ENCODE measurements around the gene EOLA2. TPM values are rescaled to one million over a fixed set of nuclear protein-coding genes. Genes with fewer than 3 reads are reported as not detected.

EOLA2 gene
- 35.0 TPM for polyA plus RNA-seq (2013, experiment 1 of 2)
- polyA plus RNA-seq (2013, experiment 2 of 2), result 30.8 TPM

DNA sequence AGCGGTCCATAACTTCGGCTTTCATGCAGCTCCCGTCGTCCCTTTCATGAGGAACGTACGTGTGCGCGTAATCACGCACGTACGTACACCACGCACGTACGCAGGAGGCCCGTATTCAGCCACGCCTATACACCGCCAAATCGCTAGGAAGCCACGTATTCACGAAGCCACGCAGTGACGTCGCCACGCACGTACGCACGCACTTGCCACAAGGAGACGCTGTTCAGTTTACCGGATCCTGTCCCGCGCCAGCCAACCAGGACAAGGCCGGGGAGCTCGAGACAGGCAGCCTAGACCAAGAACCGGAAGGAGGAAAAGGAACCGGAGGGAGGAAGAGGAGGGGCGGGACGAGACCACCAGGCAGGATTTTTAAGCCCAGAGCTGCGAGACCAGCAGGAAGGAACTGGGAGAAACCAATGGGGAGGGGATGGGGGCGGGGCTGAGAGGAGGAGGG lies at the start of gene EOLA2:
TSS of gene EOLA2 (minus strand) at position 65 of the 454 bp plus-strand sequence. CDS start 4,617 bp downstream, outside the sequence.
- Histone ChIP-seq H3K4me1 (ENCODE audit: control insufficient read depth, insufficient read depth, low read length, poor library complexity, severe bottlenecking) (no peaks in the 10 kb centered on the region), H3K27ac (ENCODE audit: low read depth, low read length, severe bottlenecking) (peak within 1 kb of the TSS; percentile 97), H3K4me3 (ENCODE audit: extremely low read depth, insufficient read depth, low read length, poor library complexity, severe bottlenecking) (peak within 1 kb of the TSS; percentile 62), H3K9me3 (ENCODE audit: control insufficient read depth, low read length) (no peaks in the 10 kb centered on the region), H3K36me3 (ENCODE audit: control insufficient read depth, insufficient read depth, low read length) (no peaks in the 10 kb centered on the region)
- WGBS, 2 experiments (ENCODE audit: insufficient coverage in 2 of 2), result 0% methylated on average over 11 to 23 of the region's 39 CpGs

DNA sequence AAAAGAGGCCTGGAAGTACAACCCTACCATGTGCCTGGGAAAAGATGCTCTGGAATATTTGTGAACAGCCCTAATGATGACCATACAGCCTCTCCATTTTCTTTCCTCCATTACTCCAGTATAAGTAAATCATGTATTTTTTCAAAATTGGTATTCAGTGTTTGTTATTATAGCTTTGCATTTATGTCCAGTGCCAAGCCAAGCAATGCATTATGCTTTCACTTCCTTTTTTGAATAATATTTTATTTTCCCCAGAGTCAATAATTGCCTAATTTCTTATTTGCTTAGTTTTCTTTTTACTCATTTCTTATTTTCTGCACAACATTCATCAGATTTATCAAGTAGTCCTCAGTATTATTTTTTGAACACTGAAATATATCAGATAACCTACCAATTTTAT lies 49.3 kb upstream of the EOLA2 start:
- Histone ChIP-seq H3K4me1 (ENCODE audit: control insufficient read depth, insufficient read depth, low read length, poor library complexity, severe bottlenecking) (no peaks in the 10 kb centered on the region), H3K9me3 (ENCODE audit: control insufficient read depth, low read length) (no peaks in the 10 kb centered on the region), H3K4me3 (ENCODE audit: extremely low read depth, insufficient read depth, low read length, poor library complexity, severe bottlenecking) (no peak overlapping the region), H3K27ac (ENCODE audit: low read depth, low read length, severe bottlenecking) (no peak overlapping the region), H3K36me3 (ENCODE audit: control insufficient read depth, insufficient read depth, low read length) (no peaks in the 10 kb centered on the region)

DNA sequence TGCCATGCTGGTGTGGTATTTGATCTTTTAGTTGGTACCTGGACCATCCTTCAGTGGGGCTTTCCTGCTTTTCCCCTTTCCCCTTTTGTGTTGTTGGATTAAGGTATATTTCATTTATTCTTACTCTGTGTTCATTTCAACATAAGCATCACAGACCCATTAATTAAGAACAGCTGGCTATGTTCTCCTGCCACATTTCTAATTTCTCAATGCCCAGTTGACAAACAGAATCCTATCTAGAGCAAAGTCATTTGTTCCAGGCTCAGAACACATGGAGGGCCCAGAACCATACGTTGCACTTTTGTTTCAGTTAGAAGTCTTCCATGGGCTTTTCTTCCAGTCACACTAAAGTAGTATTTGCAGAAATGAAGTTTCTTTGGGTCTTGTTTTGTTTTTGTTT lies 46.1 kb upstream of the EOLA2 start:
- H3K9me3 ChIP-seq (ENCODE audit: control insufficient read depth, low read length), result no peaks in the 10 kb centered on the region
- no peak overlapping the region for H3K4me3 ChIP-seq (ENCODE audit: extremely low read depth, insufficient read depth, low read length, poor library complexity, severe bottlenecking)
- H3K27ac ChIP-seq (ENCODE audit: low read depth, low read length, severe bottlenecking), result no peak overlapping the region
- no peaks in the 10 kb centered on the region for H3K4me1 ChIP-seq (ENCODE audit: control insufficient read depth, insufficient read depth, low read length, poor library complexity, severe bottlenecking)
- WGBS, 2 experiments (ENCODE audit: insufficient coverage in 2 of 2), result no CpG with 5 or more reads among the region's 1 CpG
- H3K36me3 ChIP-seq (ENCODE audit: control insufficient read depth, insufficient read depth, low read length), result no peaks in the 10 kb centered on the region

DNA sequence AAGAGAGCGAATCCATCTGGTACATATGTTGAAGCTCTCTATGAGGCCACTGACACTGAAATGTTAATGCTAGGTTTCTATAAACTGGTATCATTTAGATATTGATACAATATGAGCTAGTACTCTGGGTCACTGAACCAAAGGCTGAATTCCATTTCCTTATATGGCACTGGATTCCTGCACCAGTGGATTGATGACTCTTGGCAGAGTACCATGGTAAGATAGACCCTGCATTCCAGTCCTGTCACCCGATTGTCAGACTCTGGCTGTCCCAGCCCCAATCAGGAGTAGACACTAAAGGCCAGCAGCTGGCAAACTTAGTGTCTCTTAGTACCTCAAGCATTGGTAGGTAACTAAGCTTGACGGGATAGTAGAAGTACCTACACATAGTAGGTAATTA lies 44.0 kb upstream of the EOLA2 start:
- peaks cover 8% of the 10 kb centered on the region for H3K4me1 ChIP-seq (ENCODE audit: control insufficient read depth, insufficient read depth, low read length, poor library complexity, severe bottlenecking)
- H3K27ac ChIP-seq (ENCODE audit: low read depth, low read length, severe bottlenecking), result no peak overlapping the region
- no peak overlapping the region for H3K4me3 ChIP-seq (ENCODE audit: extremely low read depth, insufficient read depth, low read length, poor library complexity, severe bottlenecking)
- no peaks in the 10 kb centered on the region for H3K9me3 ChIP-seq (ENCODE audit: control insufficient read depth, low read length)
- H3K36me3 ChIP-seq (ENCODE audit: control insufficient read depth, insufficient read depth, low read length), result no peaks in the 10 kb centered on the region
- 67 to 80% methylated on average over 1 of the region's 3 CpGs for WGBS, 2 experiments (ENCODE audit: insufficient coverage in 2 of 2)

DNA sequence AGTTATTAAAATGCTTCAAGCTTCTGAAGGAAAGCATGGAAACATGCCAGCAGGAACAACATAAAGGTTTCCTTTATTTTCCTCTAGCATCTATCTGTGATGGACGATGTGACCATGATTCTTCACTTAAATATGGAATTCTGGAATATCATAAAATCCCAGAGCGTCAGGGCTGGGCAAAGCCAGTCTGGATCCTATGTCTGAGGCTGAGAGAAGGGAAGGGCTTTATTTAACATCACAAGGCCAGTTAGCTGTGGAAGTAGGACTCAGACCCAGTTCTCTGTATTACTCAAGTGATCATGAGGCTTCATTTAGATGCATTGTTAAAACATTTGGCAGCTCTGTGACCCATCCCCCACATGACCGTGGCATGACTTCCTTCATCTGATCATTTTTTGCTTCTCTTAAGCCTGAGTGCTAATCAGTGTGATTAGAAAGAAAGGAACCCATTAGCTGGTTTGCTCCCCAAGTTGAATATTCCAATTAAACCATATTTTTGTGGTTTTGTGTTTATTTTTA lies 40.9 kb upstream of the EOLA2 start:
- 67% methylated on average over 1 of the region's 3 CpGs; no CpG with 5 or more reads in 1 of the 2 experiments for WGBS, 2 experiments (ENCODE audit: insufficient coverage in 2 of 2)
- Histone ChIP-seq H3K4me1 (ENCODE audit: control insufficient read depth, insufficient read depth, low read length, poor library complexity, severe bottlenecking) (peaks cover 8% of the 10 kb centered on the region), H3K27ac (ENCODE audit: low read depth, low read length, severe bottlenecking) (no peak overlapping the region), H3K4me3 (ENCODE audit: extremely low read depth, insufficient read depth, low read length, poor library complexity, severe bottlenecking) (no peak overlapping the region), H3K36me3 (ENCODE audit: control insufficient read depth, insufficient read depth, low read length) (no peaks in the 10 kb centered on the region), H3K9me3 (ENCODE audit: control insufficient read depth, low read length) (no peaks in the 10 kb centered on the region)

DNA sequence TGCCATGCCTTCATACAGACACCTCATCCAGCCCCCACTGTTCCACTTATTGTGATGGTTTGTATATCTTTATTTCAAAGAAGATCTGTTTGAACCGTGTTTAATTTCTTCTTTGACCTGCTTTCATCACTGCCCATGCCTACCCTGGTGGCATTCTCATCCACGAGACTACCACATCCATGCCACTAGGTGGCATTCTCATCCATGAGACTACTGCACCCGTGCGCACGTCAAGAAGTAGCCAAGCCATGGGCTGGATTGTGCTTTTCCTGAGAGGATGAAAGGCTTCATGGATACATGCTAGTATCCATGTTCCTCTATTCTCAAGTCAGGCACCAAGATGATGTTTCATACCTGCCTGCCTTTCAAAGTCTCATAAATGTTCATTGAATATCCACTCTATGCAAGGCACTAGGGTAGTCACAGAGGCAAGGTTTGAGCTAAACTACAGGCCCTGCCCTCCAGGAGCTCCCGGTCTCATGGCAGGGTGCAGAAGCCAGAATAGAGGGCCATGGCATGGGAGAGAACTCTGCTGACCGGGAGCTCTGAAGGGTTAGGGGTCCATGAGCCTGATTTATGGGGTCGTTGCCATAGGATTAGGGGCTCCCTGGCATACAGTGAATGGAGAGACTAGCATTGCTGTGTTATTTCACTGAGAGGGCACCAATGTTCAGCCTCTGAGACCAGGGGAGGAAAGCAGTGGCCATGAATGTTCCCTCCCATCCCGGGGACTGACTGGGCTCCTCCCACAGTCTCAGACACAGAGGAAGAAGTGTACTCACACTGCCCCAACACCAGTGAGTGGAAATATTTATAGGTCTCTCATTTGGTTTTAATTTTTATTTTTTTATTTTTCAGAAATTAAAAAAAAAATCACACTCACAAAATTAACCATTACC lies 24.8 kb upstream of the EOLA2 start:
- no peaks in the 10 kb centered on the region for H3K36me3 ChIP-seq (ENCODE audit: control insufficient read depth, insufficient read depth, low read length)
- H3K4me3 ChIP-seq (ENCODE audit: extremely low read depth, insufficient read depth, low read length, poor library complexity, severe bottlenecking), result no peak overlapping the region
- H3K9me3 ChIP-seq (ENCODE audit: control insufficient read depth, low read length), result no peaks in the 10 kb centered on the region
- WGBS, 2 experiments (ENCODE audit: insufficient coverage in 2 of 2), result 80 to 100% methylated on average over 1 to 2 of the region's 9 CpGs
- H3K27ac ChIP-seq (ENCODE audit: low read depth, low read length, severe bottlenecking), result no peak overlapping the region
- no peaks in the 10 kb centered on the region for H3K4me1 ChIP-seq (ENCODE audit: control insufficient read depth, insufficient read depth, low read length, poor library complexity, severe bottlenecking)

DNA sequence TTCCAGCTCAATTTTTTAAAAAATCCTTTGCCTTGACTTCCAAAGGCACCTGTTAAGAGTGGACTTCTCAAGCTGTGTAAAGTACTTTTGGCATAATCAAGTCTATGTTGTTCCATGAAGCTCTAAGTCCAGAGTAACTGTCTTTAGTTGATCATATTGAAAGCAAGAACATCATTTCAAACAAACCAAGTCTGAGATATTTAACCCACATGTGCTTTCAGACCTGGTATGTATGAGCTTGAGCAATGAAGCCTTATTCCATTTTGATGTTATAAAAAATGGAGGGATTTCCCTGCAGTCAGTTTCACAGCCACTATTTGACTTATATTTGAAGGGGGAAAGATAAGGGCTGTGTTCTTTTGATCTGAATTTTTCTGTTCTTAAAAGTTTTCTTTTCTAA lies 23.7 kb upstream of the EOLA2 start:
- Histone ChIP-seq H3K36me3 (ENCODE audit: control insufficient read depth, insufficient read depth, low read length) (no peaks in the 10 kb centered on the region), H3K9me3 (ENCODE audit: control insufficient read depth, low read length) (no peaks in the 10 kb centered on the region), H3K4me3 (ENCODE audit: extremely low read depth, insufficient read depth, low read length, poor library complexity, severe bottlenecking) (no peak overlapping the region), H3K4me1 (ENCODE audit: control insufficient read depth, insufficient read depth, low read length, poor library complexity, severe bottlenecking) (no peaks in the 10 kb centered on the region), H3K27ac (ENCODE audit: low read depth, low read length, severe bottlenecking) (no peak overlapping the region)

DNA sequence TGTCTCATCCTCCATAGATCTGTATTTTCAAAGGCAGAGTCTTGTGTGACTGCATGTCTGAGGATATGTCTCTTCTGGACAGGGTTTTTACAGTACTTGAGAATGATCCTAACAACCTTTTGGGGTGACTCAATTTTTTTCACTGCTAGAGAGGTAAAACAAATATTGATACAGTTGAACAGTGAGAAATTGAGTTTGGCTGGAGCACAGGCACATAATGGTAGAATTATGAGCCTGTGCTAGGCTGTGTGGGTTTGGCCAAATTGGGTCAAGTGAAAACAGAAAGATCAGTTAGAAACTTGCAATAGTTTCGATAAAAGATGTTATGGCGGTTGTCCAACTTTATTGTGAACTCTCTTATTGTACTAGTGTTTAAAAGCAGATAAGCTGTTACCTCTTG lies 23.3 kb upstream of the EOLA2 start:
- Histone ChIP-seq H3K4me1 (ENCODE audit: control insufficient read depth, insufficient read depth, low read length, poor library complexity, severe bottlenecking) (no peaks in the 10 kb centered on the region), H3K9me3 (ENCODE audit: control insufficient read depth, low read length) (no peaks in the 10 kb centered on the region), H3K27ac (ENCODE audit: low read depth, low read length, severe bottlenecking) (no peak overlapping the region), H3K36me3 (ENCODE audit: control insufficient read depth, insufficient read depth, low read length) (no peaks in the 10 kb centered on the region), H3K4me3 (ENCODE audit: extremely low read depth, insufficient read depth, low read length, poor library complexity, severe bottlenecking) (no peak overlapping the region)
- WGBS, 2 experiments (ENCODE audit: insufficient coverage in 2 of 2), result no CpG with 5 or more reads among the region's 2 CpGs

DNA sequence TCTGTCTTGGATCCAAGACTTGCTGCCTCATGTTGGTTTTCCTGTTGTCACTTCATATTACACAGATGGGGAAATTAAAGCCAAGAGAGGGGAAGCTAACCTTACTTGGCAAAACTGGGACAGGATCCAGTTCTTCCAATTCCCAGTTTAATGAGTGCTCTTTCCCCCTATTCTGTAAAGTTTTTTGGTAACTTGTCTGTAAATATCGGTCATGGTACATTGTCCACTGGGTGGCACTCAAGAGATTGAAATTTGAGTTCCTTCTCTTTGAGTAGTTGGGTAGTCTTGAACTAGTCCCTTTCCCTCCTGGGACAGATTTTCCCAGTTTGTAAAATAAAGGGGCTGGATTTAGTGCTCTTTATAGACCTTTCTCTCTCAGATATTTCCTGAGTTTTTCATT lies 12.4 kb upstream of the EOLA2 start:
- H3K27ac ChIP-seq (ENCODE audit: low read depth, low read length, severe bottlenecking), result no peak overlapping the region
- WGBS, 2 experiments (ENCODE audit: insufficient coverage in 2 of 2), result no CpG with 5 or more reads among the region's 1 CpG
- H3K4me1 ChIP-seq (ENCODE audit: control insufficient read depth, insufficient read depth, low read length, poor library complexity, severe bottlenecking), result peaks cover 6% of the 10 kb centered on the region
- H3K9me3 ChIP-seq (ENCODE audit: control insufficient read depth, low read length), result no peaks in the 10 kb centered on the region
- no peak overlapping the region for H3K4me3 ChIP-seq (ENCODE audit: extremely low read depth, insufficient read depth, low read length, poor library complexity, severe bottlenecking)
- peaks cover 22% of the 10 kb centered on the region for H3K36me3 ChIP-seq (ENCODE audit: control insufficient read depth, insufficient read depth, low read length)

DNA sequence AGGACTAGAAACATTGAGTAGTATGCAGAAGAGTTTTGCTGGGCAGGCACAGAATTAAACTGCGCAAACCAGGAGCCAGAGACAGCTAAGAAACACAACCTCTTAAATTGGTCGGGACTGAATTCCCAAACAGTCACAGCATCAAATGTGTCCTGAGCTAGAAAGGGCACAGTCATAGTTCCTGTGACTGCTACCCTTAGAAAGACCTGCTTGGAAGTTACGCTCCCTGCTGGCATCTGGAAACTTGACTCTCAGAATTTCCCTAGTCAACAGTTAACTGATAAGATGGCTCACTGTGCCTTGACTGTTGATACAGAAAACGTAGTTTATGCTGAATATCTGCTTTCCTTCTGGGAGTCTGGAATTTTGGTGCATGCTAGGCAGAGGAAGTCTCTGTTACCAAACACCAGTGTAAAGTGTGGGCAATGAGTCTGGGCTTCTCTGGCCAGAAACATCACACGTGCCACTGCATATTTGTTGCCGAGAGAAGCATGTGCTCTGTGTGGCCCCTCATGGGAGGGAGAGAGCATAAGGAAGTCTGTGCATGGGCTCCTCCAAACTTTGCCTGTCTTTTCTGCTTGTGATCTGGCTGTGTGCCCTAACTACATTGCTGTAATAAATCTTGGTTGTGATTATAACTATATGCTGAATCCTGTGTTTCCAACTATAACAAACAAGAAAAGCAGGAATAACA lies 11.6 kb upstream of the EOLA2 start:
- Histone ChIP-seq H3K9me3 (ENCODE audit: control insufficient read depth, low read length) (no peaks in the 10 kb centered on the region), H3K36me3 (ENCODE audit: control insufficient read depth, insufficient read depth, low read length) (peaks cover 22% of the 10 kb centered on the region), H3K27ac (ENCODE audit: low read depth, low read length, severe bottlenecking) (peak overlapping the region; percentile 29), H3K4me3 (ENCODE audit: extremely low read depth, insufficient read depth, low read length, poor library complexity, severe bottlenecking) (no peak overlapping the region), H3K4me1 (ENCODE audit: control insufficient read depth, insufficient read depth, low read length, poor library complexity, severe bottlenecking) (peaks cover 6% of the 10 kb centered on the region)
- 79 to 100% methylated on average over 1 to 4 of the region's 6 CpGs for WGBS, 2 experiments (ENCODE audit: insufficient coverage in 2 of 2)
